ENCODE results near the gene ACTL7A. TPM values are rescaled to one million over a fixed set of nuclear protein-coding genes. Genes with fewer than 3 reads are reported as not detected.

ACTL7A gene, protein sequence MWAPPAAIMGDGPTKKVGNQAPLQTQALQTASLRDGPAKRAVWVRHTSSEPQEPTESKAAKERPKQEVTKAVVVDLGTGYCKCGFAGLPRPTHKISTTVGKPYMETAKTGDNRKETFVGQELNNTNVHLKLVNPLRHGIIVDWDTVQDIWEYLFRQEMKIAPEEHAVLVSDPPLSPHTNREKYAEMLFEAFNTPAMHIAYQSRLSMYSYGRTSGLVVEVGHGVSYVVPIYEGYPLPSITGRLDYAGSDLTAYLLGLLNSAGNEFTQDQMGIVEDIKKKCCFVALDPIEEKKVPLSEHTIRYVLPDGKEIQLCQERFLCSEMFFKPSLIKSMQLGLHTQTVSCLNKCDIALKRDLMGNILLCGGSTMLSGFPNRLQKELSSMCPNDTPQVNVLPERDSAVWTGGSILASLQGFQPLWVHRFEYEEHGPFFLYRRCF
- polyA plus RNA-seq (2012; ENCODE audit: low read depth, missing spikeins): not detected

DNA sequence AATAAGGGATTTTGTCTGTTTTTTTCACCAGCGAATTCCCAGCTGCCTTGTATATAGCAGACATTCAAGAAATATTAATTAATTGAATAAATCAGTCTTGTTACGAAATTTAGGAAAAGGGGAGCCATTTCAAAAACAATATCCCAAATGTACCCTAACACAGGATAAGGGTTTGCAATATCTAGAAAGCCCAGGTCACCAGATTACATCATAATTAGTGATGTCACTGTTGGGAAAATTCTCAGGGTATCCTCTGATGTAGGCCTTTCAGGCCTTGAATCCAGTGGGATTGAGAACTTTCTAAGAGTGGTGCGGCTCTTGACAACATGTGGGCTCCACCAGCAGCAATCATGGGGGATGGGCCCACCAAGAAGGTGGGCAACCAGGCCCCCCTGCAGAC lies at the start of gene ACTL7A:
ACTL7A (plus strand) TSS at position 270 of the 400 bp plus-strand sequence; CDS start at position 327, 57 bp downstream.
- no peak for FAIRE-seq
- no peak for DNase-seq (ENCODE audit: insufficient read length, low spot score)

DNA sequence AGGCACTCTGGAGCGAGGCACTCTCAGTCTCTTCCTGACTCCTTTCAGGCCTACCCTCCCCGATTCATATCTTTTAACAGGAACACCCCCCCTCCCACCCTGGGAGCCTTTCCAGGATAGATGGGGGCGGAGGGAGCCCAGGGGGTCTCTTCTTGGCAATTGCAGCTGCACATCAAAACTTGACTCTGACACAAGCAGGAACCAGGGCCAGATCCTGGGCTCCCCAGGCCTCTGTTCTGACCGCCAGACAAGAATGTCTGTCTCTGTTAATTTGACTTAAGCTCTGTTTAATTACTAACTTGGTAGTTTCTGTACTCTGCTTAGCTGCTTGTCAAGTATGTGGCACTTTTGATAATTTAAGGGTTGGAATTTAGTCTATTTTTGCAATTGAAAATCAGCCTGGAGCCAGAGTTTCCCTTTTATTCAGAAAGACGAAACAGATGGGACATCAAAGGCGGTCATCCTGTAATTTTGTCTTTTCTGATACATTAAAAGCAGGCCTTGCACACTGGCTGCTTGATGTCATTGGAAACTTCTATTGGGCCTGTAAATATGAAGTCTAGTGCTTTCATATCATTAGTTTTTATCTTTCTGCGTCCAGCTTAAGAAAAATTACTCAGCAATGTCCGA lies 49.6 kb upstream of the ACTL7A start:
- FAIRE-seq (no peak), DNase-seq (ENCODE audit: insufficient read length, low spot score) (no peak)
- no peak for TF ChIP-seq TAF1 (IDR thresholded peaks at IDR 0.05; ENCODE audit: low read depth, low read length)
- TF ChIP-seq SPI1 (IDR thresholded peaks at IDR 0.05; ENCODE audit: low read depth, low read length): no peak
- no peak for TF ChIP-seq POLR2A (IDR thresholded peaks at IDR 0.05; ENCODE audit: low read depth, low read length)
- no peak for TF ChIP-seq POU2F2 (IDR thresholded peaks at IDR 0.05; ENCODE audit: low read depth, low read length)
- TF ChIP-seq POLR2AphosphoS5 (IDR thresholded peaks at IDR 0.05; ENCODE audit: low read depth, low read length): no peak
- no peak for TF ChIP-seq PAX5 (IDR thresholded peaks at IDR 0.05; ENCODE audit: insufficient read depth, low read length, severe bottlenecking)

More for the DNA sequence above, at the start of gene ACTL7A:
- TF ChIP-seq TAF1 (IDR thresholded peaks at IDR 0.05; ENCODE audit: low read depth, low read length) (no peak), POU2F2 (IDR thresholded peaks at IDR 0.05; ENCODE audit: low read depth, low read length) (no peak), PAX5 (IDR thresholded peaks at IDR 0.05; ENCODE audit: insufficient read depth, low read length, severe bottlenecking) (no peak), POLR2AphosphoS5 (IDR thresholded peaks at IDR 0.05; ENCODE audit: low read depth, low read length) (no peak), POLR2A (IDR thresholded peaks at IDR 0.05; ENCODE audit: low read depth, low read length) (no peak)

DNA sequence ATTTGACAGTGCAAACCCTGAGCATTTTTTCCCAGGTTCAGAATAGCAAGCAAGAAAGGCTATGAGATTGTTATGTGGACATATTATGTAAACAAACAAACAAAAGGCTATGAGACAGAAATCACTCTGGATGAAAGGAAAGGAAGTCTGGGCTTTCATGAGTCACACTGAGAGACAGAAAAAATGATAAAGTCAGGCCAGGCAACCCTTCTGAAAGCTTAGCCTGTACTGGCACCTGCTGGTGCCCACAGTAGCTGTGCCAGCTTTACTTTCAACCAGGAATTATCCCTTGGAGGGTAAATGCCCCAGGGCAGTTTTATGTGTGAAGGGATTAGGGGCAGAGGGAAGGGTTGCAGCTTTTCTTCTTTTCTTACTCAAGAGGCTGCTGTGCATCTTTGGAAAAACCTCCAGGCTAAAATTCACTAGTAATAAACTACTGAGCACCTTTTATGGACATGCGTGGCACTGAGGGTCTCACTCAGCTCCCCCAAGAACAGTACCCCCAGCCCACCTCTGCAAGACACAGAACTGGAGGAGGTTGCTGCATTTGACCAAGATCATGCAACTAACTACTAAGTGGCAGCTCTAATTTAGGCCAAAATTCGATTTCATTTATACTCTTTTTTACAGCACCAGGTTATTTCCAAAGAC lies 48.0 kb upstream of the ACTL7A start:
- no peak for DNase-seq (ENCODE audit: insufficient read length, low spot score)
- TF ChIP-seq PAX5 (IDR thresholded peaks at IDR 0.05; ENCODE audit: insufficient read depth, low read length, severe bottlenecking): no peak
- no peak for TF ChIP-seq TAF1 (IDR thresholded peaks at IDR 0.05; ENCODE audit: low read depth, low read length)
- no peak for TF ChIP-seq POU2F2 (IDR thresholded peaks at IDR 0.05; ENCODE audit: low read depth, low read length)
- FAIRE-seq: no peak

DNA sequence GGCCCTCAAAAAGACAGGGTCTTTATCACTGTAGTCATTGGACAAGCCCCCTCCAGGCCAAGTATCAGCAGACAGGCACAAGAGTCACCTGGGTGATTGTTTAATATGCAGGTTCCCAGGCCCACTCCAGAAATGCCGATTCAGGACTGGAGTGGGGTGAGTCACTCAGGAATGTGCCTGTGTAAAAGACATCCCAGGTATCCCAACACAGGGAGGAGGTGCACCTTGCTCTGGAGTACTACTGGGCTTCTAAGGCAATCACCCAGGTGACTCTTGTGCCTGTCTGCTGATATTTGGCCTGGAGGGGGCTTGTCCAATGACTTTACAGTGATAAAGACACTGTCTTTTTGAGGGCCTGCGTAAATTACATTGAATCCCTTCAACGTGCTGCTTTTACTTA lies 46.9 kb upstream of the ACTL7A start:
- no peak for TF ChIP-seq POLR2A (IDR thresholded peaks at IDR 0.05; ENCODE audit: low read depth, low read length)
- no peak for TF ChIP-seq PAX5 (IDR thresholded peaks at IDR 0.05; ENCODE audit: insufficient read depth, low read length, severe bottlenecking)
- TF ChIP-seq SPI1 (IDR thresholded peaks at IDR 0.05; ENCODE audit: low read depth, low read length): no peak
- TF ChIP-seq TAF1 (IDR thresholded peaks at IDR 0.05; ENCODE audit: low read depth, low read length): no peak
- no peak for TF ChIP-seq POU2F2 (IDR thresholded peaks at IDR 0.05; ENCODE audit: low read depth, low read length)
- no peak for TF ChIP-seq POLR2AphosphoS5 (IDR thresholded peaks at IDR 0.05; ENCODE audit: low read depth, low read length)
- FAIRE-seq (no peak), DNase-seq (ENCODE audit: insufficient read length, low spot score) (no peak)

DNA sequence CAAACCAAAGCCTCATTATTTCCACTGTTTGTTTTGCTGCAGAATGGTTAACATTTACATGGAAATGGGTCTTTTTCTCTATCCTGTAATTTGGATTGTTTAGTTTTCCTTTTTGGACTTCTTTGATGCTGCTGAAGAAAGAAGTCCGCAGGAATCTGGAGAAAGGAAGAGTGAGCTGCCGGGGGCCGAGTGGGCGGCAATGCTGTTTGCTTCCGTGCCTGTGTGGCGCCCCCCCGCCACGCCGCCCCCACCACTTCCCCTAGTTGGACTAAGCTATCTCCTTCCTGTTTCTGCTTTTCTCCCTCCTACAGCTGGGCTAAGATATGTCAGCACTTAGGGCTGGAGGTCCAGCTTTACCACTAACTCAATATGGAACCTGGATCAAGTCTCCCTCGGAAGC lies 46.0 kb upstream of the ACTL7A start:
- FAIRE-seq (peak; percentile 78), DNase-seq (ENCODE audit: insufficient read length, low spot score) (no peak)
- no peak for TF ChIP-seq SPI1 (IDR thresholded peaks at IDR 0.05; ENCODE audit: low read depth, low read length)
- TF ChIP-seq POLR2AphosphoS5 (IDR thresholded peaks at IDR 0.05; ENCODE audit: low read depth, low read length): no peak
- TF ChIP-seq PAX5 (IDR thresholded peaks at IDR 0.05; ENCODE audit: insufficient read depth, low read length, severe bottlenecking): no peak
- TF ChIP-seq TAF1 (IDR thresholded peaks at IDR 0.05; ENCODE audit: low read depth, low read length): no peak
- TF ChIP-seq POLR2A (IDR thresholded peaks at IDR 0.05; ENCODE audit: low read depth, low read length): no peak
- no peak for TF ChIP-seq POU2F2 (IDR thresholded peaks at IDR 0.05; ENCODE audit: low read depth, low read length)

DNA sequence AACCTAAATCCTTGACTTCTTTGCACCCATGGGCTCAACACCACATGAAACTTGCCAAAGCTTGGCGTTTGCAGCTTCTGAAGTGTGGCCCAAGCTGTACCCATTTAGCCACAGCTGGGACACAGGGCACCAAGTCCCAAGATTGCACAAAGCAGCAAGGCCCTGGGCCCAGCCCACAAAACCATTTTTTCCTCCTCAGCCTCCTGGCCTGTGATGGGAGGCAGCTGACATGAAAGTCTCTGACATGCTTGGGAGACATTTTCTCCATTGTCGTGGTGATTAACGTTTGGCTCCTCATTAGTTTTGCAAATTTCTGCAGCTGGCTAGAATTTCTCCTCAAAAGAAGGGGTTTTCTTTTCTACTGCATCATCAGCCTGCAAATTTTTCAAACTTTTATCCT lies 38.2 kb upstream of the ACTL7A start:
- DNase-seq (ENCODE audit: insufficient read length, low spot score) (no peak), FAIRE-seq (no peak)
- no peak for TF ChIP-seq PAX5 (IDR thresholded peaks at IDR 0.05; ENCODE audit: insufficient read depth, low read length, severe bottlenecking)

DNA sequence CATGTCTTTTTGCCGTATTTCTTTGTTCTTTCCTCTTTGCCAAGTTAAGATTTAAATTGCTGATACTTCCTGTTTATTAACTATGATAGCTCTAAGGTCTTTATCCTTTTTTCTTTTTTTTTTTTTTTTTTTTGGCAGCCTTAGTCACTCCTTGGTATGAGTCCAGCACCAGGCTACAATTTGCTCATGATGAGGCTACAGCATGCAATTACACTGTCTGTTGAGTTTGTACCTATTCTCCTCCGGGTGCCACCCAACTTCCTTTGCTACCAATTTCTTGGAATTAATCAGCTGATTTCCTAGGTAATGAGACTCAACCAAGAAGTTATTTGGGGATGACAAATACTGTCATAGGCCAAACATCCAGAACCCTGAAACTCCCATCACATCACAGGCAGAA lies 31.8 kb upstream of the ACTL7A start:
- TF ChIP-seq PAX5 (IDR thresholded peaks at IDR 0.05; ENCODE audit: insufficient read depth, low read length, severe bottlenecking) (no peak), POLR2AphosphoS5 (IDR thresholded peaks at IDR 0.05; ENCODE audit: low read depth, low read length) (no peak), POU2F2 (IDR thresholded peaks at IDR 0.05; ENCODE audit: low read depth, low read length) (no peak), TAF1 (IDR thresholded peaks at IDR 0.05; ENCODE audit: low read depth, low read length) (no peak), SPI1 (IDR thresholded peaks at IDR 0.05; ENCODE audit: low read depth, low read length) (no peak), POLR2A (IDR thresholded peaks at IDR 0.05; ENCODE audit: low read depth, low read length) (no peak)

DNA sequence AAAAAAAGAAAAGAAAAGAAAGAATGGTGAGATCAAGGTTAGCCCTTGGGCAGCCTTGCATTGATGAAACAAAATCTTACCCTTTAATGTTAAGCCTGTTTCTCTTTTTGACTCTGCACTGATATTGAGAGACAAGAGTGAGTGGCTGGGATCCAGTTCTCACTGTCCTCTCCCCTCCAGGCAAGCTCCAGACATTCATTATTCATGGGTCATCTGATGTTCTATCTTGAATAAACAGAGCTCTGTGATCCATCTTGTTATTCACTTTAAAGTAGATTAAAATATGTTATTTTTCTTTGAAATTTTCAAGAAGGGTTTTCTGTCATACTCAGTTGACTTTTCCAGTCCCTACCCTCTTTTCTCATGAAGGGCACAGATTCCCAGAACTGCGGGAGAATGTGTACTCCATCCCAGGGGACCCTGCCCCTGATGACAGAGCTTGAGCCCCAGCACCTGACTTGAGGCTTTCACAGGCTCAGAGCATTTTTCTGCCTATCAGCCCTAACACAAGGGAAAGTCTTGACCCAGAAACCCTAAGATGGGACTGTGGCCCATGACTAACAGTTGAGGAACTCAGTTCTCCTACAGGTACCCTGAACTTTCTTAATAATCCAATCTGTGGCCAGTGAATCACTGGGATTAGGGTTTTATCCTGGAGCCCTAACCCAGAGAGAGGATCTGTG lies 30.4 kb upstream of the ACTL7A start:
- no peak for DNase-seq (ENCODE audit: insufficient read length, low spot score)
- FAIRE-seq: no peak
- no peak for TF ChIP-seq POU2F2 (IDR thresholded peaks at IDR 0.05; ENCODE audit: low read depth, low read length)
- TF ChIP-seq PAX5 (IDR thresholded peaks at IDR 0.05; ENCODE audit: insufficient read depth, low read length, severe bottlenecking): no peak
- no peak for TF ChIP-seq POLR2A (IDR thresholded peaks at IDR 0.05; ENCODE audit: low read depth, low read length)

More for the DNA sequence above, 31.8 kb upstream of the ACTL7A start:
- DNase-seq (ENCODE audit: insufficient read length, low spot score) (no peak), FAIRE-seq (no peak)

DNA sequence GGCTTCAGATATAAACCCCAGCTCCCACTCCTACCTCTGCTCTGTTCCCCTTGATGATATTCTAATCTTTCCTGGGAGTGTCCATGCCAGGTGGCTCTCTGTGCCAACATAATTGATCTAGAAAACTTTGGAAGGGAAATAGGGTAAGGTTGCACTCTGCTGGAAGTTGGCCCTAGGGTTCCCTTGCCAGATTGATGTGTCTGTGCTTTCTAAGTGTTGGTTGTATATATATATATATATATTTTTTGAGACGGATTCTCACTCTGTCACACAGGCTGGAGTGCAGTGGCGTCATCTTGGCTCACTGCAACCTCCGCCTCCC lies 29.9 kb upstream of the ACTL7A start:
- TF ChIP-seq TAF1 (IDR thresholded peaks at IDR 0.05; ENCODE audit: low read depth, low read length) (no peak), POLR2AphosphoS5 (IDR thresholded peaks at IDR 0.05; ENCODE audit: low read depth, low read length) (no peak), PAX5 (IDR thresholded peaks at IDR 0.05; ENCODE audit: insufficient read depth, low read length, severe bottlenecking) (no peak), POU2F2 (IDR thresholded peaks at IDR 0.05; ENCODE audit: low read depth, low read length) (no peak)
- no peak for FAIRE-seq
- DNase-seq (ENCODE audit: insufficient read length, low spot score): no peak

Data from GM12891 (cell line).